NCI-H2029 (cell line): ENCODE results near the gene ANKRD39.
A peak's percentile ranks its signal among the peaks of the same experiment; 100 is the strongest.
"Not testable (repeated sequence)": the region's sequence is repeated elsewhere in the genome, so short reads cannot be mapped to it uniquely, and the experiment has no call there.

Source experiments
- DNase-seq: peaks from one replicate; lab custom pipeline; 2025; lab: John Stamatoyannopoulos, UW

ANKRD39 gene

GRCh38 chr2:96870626-96871255 lies 12.9 kb upstream of the ANKRD39 start:
- DNase-seq = no peak

GRCh38 chr2:96869822-96870625 lies 12.2 kb upstream of the ANKRD39 start, which contains the start of gene SEMA4C:
TSS of gene SEMA4C (minus strand) at chr2:96870080. CDS start at chr2:96867886, 2,194 bp downstream.
- DNase-seq = no peak

- DNase-seq = peak; percentile 27
These were observed 11.5 kb upstream of the ANKRD39 start for GRCh38 chr2:96869281-96869821.

- peak; percentile 46 for DNase-seq
These were observed 10.9 kb upstream of the ANKRD39 start for GRCh38 chr2:96868555-96869280.

DNA sequence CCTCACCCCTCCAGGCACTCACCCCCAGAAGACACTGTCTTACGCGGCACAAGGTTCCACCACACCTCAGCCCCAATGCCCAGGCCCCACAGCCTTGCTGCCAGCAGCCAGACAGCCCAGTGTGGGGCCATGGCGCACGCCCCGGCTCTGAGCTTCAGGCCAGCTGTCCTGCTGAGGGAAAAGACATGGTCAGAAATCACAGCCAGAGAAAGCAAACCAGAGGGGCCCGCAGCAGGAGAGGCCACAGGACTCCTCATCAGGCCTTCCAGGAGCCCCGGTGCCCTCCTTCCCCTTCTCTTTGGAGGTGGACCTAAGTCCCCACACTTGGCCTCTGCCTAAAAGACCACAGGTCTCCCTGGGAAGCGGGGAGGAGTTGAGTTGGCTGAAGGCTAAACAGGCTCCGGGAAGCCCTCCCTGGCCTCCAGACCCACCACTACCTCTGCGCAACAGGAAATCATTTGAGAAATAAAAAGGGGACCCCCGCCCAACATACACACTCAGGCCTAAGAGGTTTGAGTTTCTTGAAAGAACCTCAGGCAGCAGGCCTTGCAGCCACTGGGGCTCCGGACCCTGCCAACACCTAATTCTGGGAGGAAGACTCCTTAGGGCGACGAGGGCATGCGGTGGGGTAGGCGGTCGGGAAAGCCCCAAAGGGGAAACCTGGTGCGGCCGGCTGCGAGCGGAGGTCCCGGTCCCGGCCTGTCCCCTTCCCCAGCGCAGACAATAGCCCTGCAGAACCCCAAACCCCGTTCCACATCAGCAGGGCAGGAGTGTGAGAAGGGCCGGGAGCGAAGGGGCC lies 10.1 kb upstream of the ANKRD39 start:
- no peak for DNase-seq

- no peak for DNase-seq
These were observed 9.4 kb upstream of the ANKRD39 start for GRCh38 chr2:96866986-96867755.

DNA sequence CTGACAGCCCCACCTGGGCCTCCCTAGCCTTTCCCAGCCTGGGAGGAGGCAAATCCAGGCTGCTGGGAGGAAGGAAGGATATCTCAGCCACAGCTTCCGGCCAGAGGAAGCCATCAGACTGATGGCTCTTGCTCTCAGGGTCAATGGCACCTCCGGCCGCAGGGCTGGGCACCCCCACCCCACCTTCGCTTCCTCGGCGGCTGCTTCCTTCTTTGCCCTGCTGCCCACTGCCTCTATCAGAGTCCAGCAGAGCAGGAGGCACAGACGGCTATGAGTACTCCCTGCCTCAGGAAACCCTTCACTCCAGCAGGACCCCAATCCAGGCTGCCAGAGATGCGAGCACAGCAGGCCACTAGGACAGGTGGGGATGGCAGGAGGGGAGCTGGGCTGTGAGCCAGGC lies 8.8 kb upstream of the ANKRD39 start:
- no peak for DNase-seq

- DNase-seq = no peak
These were observed 8.3 kb upstream of the ANKRD39 start for GRCh38 chr2:96866149-96866548.

DNA sequence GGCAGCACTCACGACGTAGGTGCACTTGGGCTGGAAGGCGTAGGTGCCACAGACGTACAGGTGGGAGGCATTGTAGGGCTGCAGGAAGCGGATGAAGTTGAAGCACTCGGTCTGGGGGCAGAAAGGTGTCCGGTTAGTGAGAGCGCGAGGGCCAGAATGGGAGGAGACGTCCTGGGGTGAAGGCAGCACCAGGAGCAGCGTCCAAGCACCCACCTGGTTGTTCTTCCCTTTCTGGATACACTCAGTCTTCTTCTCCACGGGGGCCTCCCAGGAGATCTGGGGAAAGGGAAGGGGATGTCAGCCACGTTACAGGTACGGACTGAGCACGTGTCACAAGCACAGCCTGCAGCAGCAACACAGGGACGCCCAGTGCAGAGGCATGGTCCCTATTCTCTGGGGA lies 7.8 kb upstream of the ANKRD39 start:
- DNase-seq = no peak

DNA sequence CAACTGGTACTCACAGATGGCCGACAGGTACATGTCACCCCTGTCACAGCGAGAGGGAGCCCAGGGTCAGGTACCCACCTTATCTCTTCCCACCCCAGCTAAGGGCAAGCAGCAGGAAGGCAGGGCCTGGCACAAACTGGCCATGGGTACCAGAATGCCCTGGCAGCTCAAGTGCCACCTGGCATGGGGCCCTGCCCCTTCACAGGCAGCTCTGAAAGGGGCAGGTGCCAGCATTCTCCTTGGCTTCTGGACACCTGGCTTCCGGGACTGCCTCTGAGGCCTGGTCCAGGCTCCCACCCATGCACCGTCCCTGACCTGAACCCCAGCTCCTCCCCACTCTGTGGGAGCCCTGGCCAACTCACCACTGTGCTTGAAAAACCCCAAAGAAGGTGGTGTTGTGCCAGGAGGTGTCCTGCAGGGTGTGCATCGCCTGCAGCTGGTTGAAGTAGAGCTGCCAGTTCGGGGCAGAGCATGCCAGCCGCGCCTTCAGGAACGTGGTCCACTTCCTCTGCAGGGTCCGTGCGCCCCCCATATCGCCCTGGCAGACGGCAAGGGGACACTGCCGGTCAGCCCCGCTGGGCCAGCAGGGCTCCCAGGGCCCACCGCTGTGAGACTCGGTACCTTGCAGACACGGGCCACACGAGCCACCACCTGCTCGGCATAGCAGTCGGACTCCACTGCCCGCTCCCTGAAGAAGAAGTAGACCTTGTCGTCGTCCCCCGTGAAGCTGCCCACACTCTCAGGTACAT lies 6.7 kb upstream of the ANKRD39 start:
- peak; percentile 69 for DNase-seq

DNA sequence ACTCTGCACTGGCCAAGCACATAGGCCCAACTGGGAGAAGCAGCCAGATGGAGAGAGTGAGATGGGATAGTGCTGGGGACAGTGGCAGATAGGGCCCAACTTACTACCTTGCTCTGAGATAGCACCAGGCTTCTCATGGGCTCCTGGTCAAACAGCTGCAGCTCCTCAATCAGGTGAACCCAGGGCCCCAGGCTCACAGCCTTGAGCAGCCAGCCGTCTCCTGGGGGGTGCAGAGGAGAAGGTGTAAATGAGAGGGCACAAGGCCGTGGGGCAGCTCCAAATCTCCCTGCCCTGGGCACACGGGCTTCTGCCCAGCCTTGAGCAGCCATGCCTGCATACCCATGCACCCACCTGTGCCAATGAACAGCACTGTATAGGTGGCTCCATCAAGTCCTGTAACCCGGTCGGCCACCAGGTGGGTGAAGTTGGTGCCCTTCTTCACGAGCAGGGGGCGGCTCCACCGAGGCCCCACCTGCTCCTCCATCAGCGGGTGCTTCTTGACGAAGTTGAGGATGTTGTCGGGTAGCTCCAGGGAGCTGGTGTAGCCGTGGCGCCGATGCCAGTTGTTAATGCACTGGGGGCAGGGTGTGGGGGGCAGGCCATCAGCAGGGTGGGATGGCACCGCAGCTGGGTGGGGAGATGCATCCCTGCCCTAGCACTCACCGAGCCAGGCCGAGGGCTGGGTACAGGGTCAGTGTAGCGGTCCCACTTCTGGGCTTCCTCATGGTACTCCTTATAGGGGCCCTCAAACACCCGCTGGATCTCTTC lies 5.9 kb upstream of the ANKRD39 start:
- DNase-seq = no peak

GRCh38 chr2:96863056-96863455 lies 5.2 kb upstream of the ANKRD39 start:
- DNase-seq = not testable (repeated sequence)

DNA sequence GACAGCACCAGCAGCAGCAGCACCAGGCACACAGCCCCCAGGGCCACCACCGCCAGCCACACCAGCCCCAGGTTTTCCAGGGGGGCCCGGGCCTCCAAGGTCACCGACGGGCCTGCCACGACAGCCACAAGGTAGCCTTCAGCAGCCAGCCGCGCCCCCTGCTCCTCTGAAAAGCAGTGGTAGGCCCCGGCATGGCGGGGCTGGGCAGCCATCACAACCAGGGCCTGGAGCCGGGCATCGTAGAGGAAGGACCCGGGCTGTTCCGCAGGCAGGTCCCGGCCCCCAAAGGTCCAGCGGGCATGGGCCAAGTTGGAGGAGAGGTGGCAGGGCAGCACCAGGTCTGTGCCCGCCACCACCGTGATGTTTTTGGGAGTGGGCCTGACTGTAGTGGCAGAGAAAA lies 3.3 kb upstream of the ANKRD39 start:
- DNase-seq = no peak

GRCh38 chr2:96860065-96861029 lies 2.5 kb upstream of the ANKRD39 start:
- no peak for DNase-seq

- no peak for DNase-seq
These were observed 1.9 kb upstream of the ANKRD39 start for GRCh38 chr2:96859681-96860064.

DNA sequence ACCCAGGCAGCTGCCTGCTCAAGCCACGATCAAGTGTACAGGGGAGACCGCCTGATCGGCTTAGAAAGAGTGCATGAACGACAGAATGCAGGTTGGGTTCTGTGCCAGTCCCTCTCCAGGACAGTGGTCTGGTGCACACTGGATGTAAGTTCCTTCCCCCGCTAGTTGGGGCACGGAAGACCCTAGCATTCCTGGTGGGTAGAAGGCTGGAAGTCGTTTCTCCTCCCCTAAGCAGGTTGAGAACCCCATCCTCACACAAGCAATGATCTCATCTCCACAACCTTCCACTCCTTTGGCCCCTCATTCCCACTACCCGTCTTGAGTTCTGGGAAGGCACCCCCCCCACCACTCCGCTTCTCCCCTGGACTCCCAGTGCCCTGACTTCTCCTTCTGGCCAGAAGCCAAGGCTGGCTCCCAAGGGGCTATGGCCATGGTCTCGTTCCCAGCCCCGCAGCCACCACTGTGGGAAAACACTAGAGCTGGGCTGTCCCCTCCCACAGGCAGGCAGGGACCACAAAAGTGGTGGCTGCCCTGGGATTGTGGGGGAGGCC lies 1.4 kb upstream of the ANKRD39 start:
- no peak for DNase-seq

GRCh38 chr2:96856776-96857666 lies 795 bp downstream of the ANKRD39 start:
- peak; percentile 33 for DNase-seq
